GM23338 (cell line): ENCODE results near the gene SH2D6.

Source experiments
- CREB1 ChIP-seq: fragments of 250-450 bp; sonication (Bioruptor Pico); IDR thresholded peaks from 2 replicates; pipeline ENCODE4 v1.5.0; 2020; ENCODE audit warnings: low read depth, mild to moderate bottlenecking, moderate library complexity
- ETS1 ChIP-seq: IDR thresholded peaks from 2 replicates; pipeline ENCODE4 v1.6.1; 2016; ENCODE audit warnings: antibody characterized with exemption
- EZH2 ChIP-seq: fragments of 200-600 bp; sonication (generic); IDR thresholded peaks from one replicate; pipeline ENCODE4 v1.8.0; 2017; ENCODE audit warnings: antibody characterized with exemption, mild to moderate bottlenecking, low read depth; ENCODE audit not compliant: unreplicated experiment
- EZH2phosphoT487 ChIP-seq: fragments of 200-600 bp; sonication (generic); IDR thresholded peaks from one replicate; pipeline ENCODE4 v1.8.1; 2018; ENCODE audit warnings: antibody characterized with exemption; ENCODE audit not compliant: unreplicated experiment
- JUNB ChIP-seq: IDR thresholded peaks from one replicate; pipeline ENCODE4 v1.6.1; 2016; ENCODE audit warnings: antibody characterized with exemption; ENCODE audit not compliant: unreplicated experiment
- POLR2AphosphoS5 ChIP-seq: IDR thresholded peaks from 2 replicates; pipeline ENCODE4 v1.6.1; 2016; ENCODE audit warnings: antibody characterized with exemption, low read depth
- ZNF114 ChIP-seq: fragments of 250-450 bp; sonication (Bioruptor Pico); IDR thresholded peaks from 2 replicates; pipeline ENCODE4 v1.5.0; 2020; ENCODE audit warnings: mild to moderate bottlenecking, moderate library complexity
- TF ChIP-seq, protein P1 (sequence below), 2 experiments: fragments of 200-600 bp in 1 of 2; sonication (generic) in 1 of 2; conservative IDR thresholded peaks; 2 replicates each; pipeline versions ENCODE4 v1.5.1 to v1.6.1; 2016 to 2017; ENCODE audit warnings: antibody characterized with exemption in 2 of 2, low read depth in 2 of 2, mild to moderate bottlenecking in 2 of 2, moderate library complexity in 1 of 2
- TF ChIP-seq, protein P2 (sequence below): fragments of 250-450 bp; sonication (Bioruptor Pico); IDR thresholded peaks from 2 replicates; pipeline ENCODE4 v1.5.0; 2020; ENCODE audit warnings: mild to moderate bottlenecking, moderate library complexity

GRCh38 chr2:85444629-85445172, 26.2 kb downstream of the SH2D6 start:
- TF ChIP-seq, protein P1, sequence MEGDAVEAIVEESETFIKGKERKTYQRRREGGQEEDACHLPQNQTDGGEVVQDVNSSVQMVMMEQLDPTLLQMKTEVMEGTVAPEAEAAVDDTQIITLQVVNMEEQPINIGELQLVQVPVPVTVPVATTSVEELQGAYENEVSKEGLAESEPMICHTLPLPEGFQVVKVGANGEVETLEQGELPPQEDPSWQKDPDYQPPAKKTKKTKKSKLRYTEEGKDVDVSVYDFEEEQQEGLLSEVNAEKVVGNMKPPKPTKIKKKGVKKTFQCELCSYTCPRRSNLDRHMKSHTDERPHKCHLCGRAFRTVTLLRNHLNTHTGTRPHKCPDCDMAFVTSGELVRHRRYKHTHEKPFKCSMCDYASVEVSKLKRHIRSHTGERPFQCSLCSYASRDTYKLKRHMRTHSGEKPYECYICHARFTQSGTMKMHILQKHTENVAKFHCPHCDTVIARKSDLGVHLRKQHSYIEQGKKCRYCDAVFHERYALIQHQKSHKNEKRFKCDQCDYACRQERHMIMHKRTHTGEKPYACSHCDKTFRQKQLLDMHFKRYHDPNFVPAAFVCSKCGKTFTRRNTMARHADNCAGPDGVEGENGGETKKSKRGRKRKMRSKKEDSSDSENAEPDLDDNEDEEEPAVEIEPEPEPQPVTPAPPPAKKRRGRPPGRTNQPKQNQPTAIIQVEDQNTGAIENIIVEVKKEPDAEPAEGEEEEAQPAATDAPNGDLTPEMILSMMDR (conservative IDR thresholded peaks at IDR 0.05; ENCODE audit: low read depth in 2 of 2): no peak
- TF ChIP-seq EZH2phosphoT487 (no peak), ZNF114 (CRISPR knock-in tag) (no peak), POLR2AphosphoS5 (no peak), JUNB (no peak), EZH2 (no peak), CREB1 (CRISPR knock-in tag) (no peak), ETS1 (no peak)
- TF ChIP-seq, protein P2, sequence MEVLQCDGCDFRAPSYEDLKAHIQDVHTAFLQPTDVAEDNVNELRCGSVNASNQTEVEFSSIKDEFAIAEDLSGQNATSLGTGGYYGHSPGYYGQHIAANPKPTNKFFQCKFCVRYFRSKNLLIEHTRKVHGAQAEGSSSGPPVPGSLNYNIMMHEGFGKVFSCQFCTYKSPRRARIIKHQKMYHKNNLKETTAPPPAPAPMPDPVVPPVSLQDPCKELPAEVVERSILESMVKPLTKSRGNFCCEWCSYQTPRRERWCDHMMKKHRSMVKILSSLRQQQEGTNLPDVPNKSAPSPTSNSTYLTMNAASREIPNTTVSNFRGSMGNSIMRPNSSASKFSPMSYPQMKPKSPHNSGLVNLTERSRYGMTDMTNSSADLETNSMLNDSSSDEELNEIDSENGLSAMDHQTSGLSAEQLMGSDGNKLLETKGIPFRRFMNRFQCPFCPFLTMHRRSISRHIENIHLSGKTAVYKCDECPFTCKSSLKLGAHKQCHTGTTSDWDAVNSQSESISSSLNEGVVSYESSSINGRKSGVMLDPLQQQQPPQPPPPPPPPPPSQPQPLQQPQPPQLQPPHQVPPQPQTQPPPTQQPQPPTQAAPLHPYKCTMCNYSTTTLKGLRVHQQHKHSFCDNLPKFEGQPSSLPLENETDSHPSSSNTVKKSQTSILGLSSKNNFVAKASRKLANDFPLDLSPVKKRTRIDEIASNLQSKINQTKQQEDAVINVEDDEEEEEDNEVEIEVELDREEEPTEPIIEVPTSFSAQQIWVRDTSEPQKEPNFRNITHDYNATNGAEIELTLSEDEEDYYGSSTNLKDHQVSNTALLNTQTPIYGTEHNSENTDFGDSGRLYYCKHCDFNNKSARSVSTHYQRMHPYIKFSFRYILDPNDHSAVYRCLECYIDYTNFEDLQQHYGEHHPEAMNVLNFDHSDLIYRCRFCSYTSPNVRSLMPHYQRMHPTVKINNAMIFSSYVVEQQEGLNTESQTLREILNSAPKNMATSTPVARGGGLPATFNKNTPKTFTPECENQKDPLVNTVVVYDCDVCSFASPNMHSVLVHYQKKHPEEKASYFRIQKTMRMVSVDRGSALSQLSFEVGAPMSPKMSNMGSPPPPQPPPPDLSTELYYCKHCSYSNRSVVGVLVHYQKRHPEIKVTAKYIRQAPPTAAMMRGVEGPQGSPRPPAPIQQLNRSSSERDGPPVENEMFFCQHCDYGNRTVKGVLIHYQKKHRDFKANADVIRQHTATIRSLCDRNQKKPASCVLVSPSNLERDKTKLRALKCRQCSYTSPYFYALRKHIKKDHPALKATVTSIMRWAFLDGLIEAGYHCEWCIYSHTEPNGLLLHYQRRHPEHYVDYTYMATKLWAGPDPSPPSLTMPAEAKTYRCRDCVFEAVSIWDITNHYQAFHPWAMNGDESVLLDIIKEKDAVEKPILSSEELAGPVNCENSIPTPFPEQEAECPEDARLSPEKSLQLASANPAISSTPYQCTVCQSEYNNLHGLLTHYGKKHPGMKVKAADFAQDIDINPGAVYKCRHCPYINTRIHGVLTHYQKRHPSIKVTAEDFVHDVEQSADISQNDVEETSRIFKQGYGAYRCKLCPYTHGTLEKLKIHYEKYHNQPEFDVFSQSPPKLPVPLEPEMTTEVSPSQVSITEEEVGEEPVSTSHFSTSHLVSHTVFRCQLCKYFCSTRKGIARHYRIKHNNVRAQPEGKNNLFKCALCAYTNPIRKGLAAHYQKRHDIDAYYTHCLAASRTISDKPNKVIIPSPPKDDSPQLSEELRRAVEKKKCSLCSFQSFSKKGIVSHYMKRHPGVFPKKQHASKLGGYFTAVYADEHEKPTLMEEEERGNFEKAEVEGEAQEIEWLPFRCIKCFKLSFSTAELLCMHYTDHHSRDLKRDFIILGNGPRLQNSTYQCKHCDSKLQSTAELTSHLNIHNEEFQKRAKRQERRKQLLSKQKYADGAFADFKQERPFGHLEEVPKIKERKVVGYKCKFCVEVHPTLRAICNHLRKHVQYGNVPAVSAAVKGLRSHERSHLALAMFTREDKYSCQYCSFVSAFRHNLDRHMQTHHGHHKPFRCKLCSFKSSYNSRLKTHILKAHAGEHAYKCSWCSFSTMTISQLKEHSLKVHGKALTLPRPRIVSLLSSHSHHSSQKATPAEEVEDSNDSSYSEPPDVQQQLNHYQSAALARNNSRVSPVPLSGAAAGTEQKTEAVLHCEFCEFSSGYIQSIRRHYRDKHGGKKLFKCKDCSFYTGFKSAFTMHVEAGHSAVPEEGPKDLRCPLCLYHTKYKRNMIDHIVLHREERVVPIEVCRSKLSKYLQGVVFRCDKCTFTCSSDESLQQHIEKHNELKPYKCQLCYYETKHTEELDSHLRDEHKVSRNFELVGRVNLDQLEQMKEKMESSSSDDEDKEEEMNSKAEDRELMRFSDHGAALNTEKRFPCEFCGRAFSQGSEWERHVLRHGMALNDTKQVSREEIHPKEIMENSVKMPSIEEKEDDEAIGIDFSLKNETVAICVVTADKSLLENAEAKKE (CRISPR knock-in tag): no peak
